ENCODE data around the gene ZNF766.

ZNF766 gene

DNA sequence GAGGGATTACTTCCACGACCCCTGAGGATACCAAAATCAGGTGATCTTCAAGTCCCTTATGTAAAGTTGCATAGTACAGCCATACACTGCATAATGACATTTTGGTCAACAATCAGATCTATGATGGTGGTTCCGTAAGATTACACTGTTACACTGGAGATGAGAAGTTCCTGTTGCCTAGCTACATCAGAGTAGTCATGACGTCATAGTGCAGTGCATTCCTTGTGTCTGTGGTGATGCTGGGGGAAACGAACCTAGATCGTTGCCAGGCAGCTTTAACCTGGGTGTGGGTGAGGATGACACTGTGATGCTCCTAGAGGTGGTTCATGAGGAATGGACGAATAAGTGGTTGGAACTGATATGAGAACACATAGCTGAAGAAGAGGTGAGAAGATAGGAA lies 75.8 kb downstream of the ZNF766 start:
- H3K4me3 ChIP-seq (ENCODE audit: low read depth, low read length): no peak overlapping the region
- CTCF ChIA-PET: no interaction called here
- DNase-seq (ENCODE audit: low read depth, low spot score): no peak
- POLR2A ChIA-PET: no interaction called here
- TF ChIP-seq CTCF (IDR thresholded peaks at IDR 0.05; ENCODE audit: insufficient read depth, low read length, missing control alignments): no peak
